ENCODE data around the gene MORN1. TPM values are rescaled to one million over a fixed set of nuclear protein-coding genes. Genes with fewer than 3 reads are reported as not detected.

MORN1 gene
- total and polyA plus RNA-seq, 9 of the 15 experiments (the other 6 are each of a cell fraction or from before 2014, with no cell fraction given), result 0.24 to 9.3 (median 4.2) TPM

- TF ChIP-seq RERE (CRISPR knock-in tag; IDR thresholded peaks at IDR 0.05; ENCODE audit: borderline replicate concordance) (no peak), DIDO1 (tag; IDR thresholded peaks at IDR 0.05; ENCODE audit: low read depth) (no peak), RBM34 (IDR thresholded peaks at IDR 0.05; ENCODE audit: borderline replicate concordance, insufficient read depth, low read length) (no peak), XRCC5 (IDR thresholded peaks at IDR 0.05; ENCODE audit: low read depth, low read length) (no peak), ZNF511 (CRISPR knock-in tag; IDR thresholded peaks at IDR 0.05) (no peak), C11orf30 (IDR thresholded peaks at IDR 0.05; ENCODE audit: low read depth) (no peak), CBFB (CRISPR knock-in tag; IDR thresholded peaks at IDR 0.05) (no peak)
Observed at GRCh38 chr1:2328676-2329455, 62.5 kb downstream of the MORN1 start (continued).

All from K562 (cell line).